IMR-90 (cell line): ENCODE results near the gene IL18R1. TPM values are rescaled to one million over a fixed set of nuclear protein-coding genes. Genes with fewer than 3 reads are reported as not detected.

Experiments used
- ATAC-seq: fragments of 200-7000 bp; cut with Tn5 transposase; 2 replicates; pipeline ENCODE4 v1.9.1; 2020; ENCODE audit warnings: low read depth, mild to moderate bottlenecking, moderate library complexity
- BruUV-seq: library from RNA; stranded (reverse); fragments of 400-500 nt; replicated peaks from 2 replicates; lab custom pipeline; 2021; lab: Mats Ljungman, UMichigan
- CTCF ChIA-PET: fragments of 300-600 bp; formaldehyde crosslinking; extraction: SDS; loops from one replicate; lab custom pipeline; 2021; ENCODE audit warnings: antibody characterized with exemption; lab: Yijun Ruan, JAX
- POLR2A ChIA-PET: fragments of 300-600 bp; sonication (Branson Sonifier 250); formaldehyde crosslinking; loops from one replicate; lab custom pipeline; 2022; ENCODE audit warnings: antibody characterized with exemption; ENCODE audit not compliant: unreplicated experiment; lab: Charles Lee
- DNase-seq: peaks from one replicate; pipeline ENCODE4 v3.0.0; 2013
- H2AFZ ChIP-seq: replicated peaks from 2 replicates; pipeline ENCODE3; 2013; ENCODE audit warnings: low read length, mild to moderate bottlenecking; ENCODE audit not compliant: poor library complexity
- H2AK5ac ChIP-seq: 2 replicates; pipeline ENCODE4 v1.6.1; 2013; ENCODE audit warnings: low read depth, low read length, inconsistent platforms
- H2AK9ac ChIP-seq: replicated peaks from 2 replicates; pipeline ENCODE3; 2013; ENCODE audit warnings: mild to moderate bottlenecking, low read depth, low read length, moderate library complexity; ENCODE audit not compliant: poor library complexity
- H2BK120ac ChIP-seq: 2 replicates; pipeline ENCODE4 v1.6.1; 2013; ENCODE audit warnings: low read depth, low read length, inconsistent platforms
- H2BK15ac ChIP-seq: 3 replicates; pipeline ENCODE4 v1.6.1; 2013; ENCODE audit warnings: low read depth, low read length, inconsistent platforms
- H2BK20ac ChIP-seq: 2 replicates; pipeline ENCODE4 v1.6.1; 2013; ENCODE audit warnings: low read depth, mild to moderate bottlenecking, inconsistent platforms, low read length, moderate library complexity
- H2BK5ac ChIP-seq: 2 replicates; pipeline ENCODE4 v1.6.1; 2013; ENCODE audit warnings: mild to moderate bottlenecking, low read depth, low read length, inconsistent platforms; ENCODE audit not compliant: poor library complexity, severe bottlenecking
- H3K14ac ChIP-seq: replicated peaks from 2 replicates; pipeline ENCODE4 v1.6.1; 2013; ENCODE audit warnings: low read depth, low read length, inconsistent platforms
- H3K18ac ChIP-seq: 2 replicates; pipeline ENCODE4 v1.6.1; 2013; ENCODE audit warnings: low read depth, low read length, control low read depth
- H3K23ac ChIP-seq: 2 replicates; pipeline ENCODE4 v1.6.1; 2013; ENCODE audit warnings: low read depth, low read length, inconsistent platforms
- H3K27ac ChIP-seq: 2 replicates; pipeline ENCODE4 v1.5.1; 2013; ENCODE audit warnings: mild to moderate bottlenecking, control low read depth, low read length; ENCODE audit not compliant: insufficient read depth
- H3K27me3 ChIP-seq: 2 replicates; pipeline ENCODE4 v1.6.1; 2013; ENCODE audit warnings: low read length; ENCODE audit not compliant: control insufficient read depth, insufficient read depth
- H3K36me3 ChIP-seq: 2 replicates; pipeline ENCODE4 v1.6.1; 2013; ENCODE audit warnings: low read length, mixed read lengths; ENCODE audit not compliant: control insufficient read depth, insufficient read depth
- H3K4ac ChIP-seq: 2 replicates; pipeline ENCODE4 v1.6.1; 2013; ENCODE audit warnings: low read depth, low read length, inconsistent platforms
- H3K4me1 ChIP-seq: 2 replicates; pipeline ENCODE4 v1.6.1; 2013; ENCODE audit warnings: low read length, mixed read lengths; ENCODE audit not compliant: control insufficient read depth, insufficient read depth
- H3K4me2 ChIP-seq: 2 replicates; pipeline ENCODE4 v1.6.1; 2013; ENCODE audit warnings: low read depth, mild to moderate bottlenecking, control low read depth, low read length, moderate library complexity
- H3K4me3 ChIP-seq: 2 replicates; pipeline ENCODE4 v1.5.1; 2013; ENCODE audit warnings: low read depth, mild to moderate bottlenecking, control low read depth, low read length, moderate library complexity; ENCODE audit not compliant: insufficient read depth
- H3K56ac ChIP-seq: 2 replicates; pipeline ENCODE4 v1.6.1; 2013; ENCODE audit warnings: low read length, inconsistent platforms; ENCODE audit not compliant: insufficient read depth; ENCODE audit errors: extremely low read depth
- H3K79me1 ChIP-seq, 2 experiments: 2 replicates each; pipeline ENCODE4 v1.6.1; 2013; ENCODE audit warnings: low read length in 2 of 2, inconsistent platforms in 1 of 2, low read depth in 1 of 2
- H3K9ac ChIP-seq: 2 replicates; pipeline ENCODE4 v1.6.1; 2013; ENCODE audit warnings: low read depth, low read length, control low read depth
- H3K9me1 ChIP-seq: 2 replicates; pipeline ENCODE4 v1.6.1; 2013; ENCODE audit warnings: low read length, inconsistent platforms; ENCODE audit not compliant: insufficient read depth
- H3K9me3 ChIP-seq: 2 replicates; pipeline ENCODE4 v1.6.1; 2013; ENCODE audit warnings: low read length; ENCODE audit not compliant: control insufficient read depth, insufficient read depth
- H4K20me1 ChIP-seq: 2 replicates; pipeline ENCODE4 v1.6.1; 2013; ENCODE audit warnings: low read length, inconsistent platforms; ENCODE audit not compliant: insufficient read depth
- H4K5ac ChIP-seq: 2 replicates; pipeline ENCODE4 v1.6.1; 2013; ENCODE audit warnings: mild to moderate bottlenecking, low read depth, low read length, control low read depth
- H4K8ac ChIP-seq, 2 experiments: 2 replicates each; pipeline ENCODE4 v1.6.1; 2013; ENCODE audit warnings: low read depth in 2 of 2, low read length in 2 of 2, control low read depth in 1 of 2, inconsistent platforms in 1 of 2
- H4K91ac ChIP-seq: 2 replicates; pipeline ENCODE4 v1.6.1; 2013; ENCODE audit warnings: low read depth, low read length, inconsistent platforms; ENCODE audit not compliant: insufficient read depth
- BHLHE40 ChIP-seq: fragments of 150-350 bp; IDR thresholded peaks from 2 replicates; pipeline ENCODE4 v1.6.1; 2016; ENCODE audit warnings: mild to moderate bottlenecking, low read depth, low read length
- CEBPB ChIP-seq: IDR thresholded peaks from 2 replicates; pipeline ENCODE4 v1.6.1; 2012; ENCODE audit warnings: low read depth, low read length, improper control_type of control experiment
- CHD1 ChIP-seq: IDR thresholded peaks from 2 replicates; pipeline ENCODE4 v1.6.1; 2012; ENCODE audit warnings: low read depth, low read length, improper control_type of control experiment
- CTCF ChIP-seq: conservative IDR thresholded peaks from 2 replicates; pipeline ENCODE4 v1.5.1; 2012; ENCODE audit warnings: mild to moderate bottlenecking, low read depth, low read length, improper control_type of control experiment
- ELK1 ChIP-seq: fragments of 150-350 bp; IDR thresholded peaks from 2 replicates; pipeline ENCODE4 v1.6.1; 2016; ENCODE audit warnings: low read depth, mild to moderate bottlenecking, low read length, moderate library complexity, borderline replicate concordance
- FOS ChIP-seq: fragments of 150-350 bp; IDR thresholded peaks from 2 replicates; pipeline ENCODE4 v1.6.1; 2016; ENCODE audit warnings: low read depth, low read length
- MAFK ChIP-seq: IDR thresholded peaks from 2 replicates; pipeline ENCODE4 v1.6.1; 2012; ENCODE audit warnings: low read depth, low read length, improper control_type of control experiment
- MAZ ChIP-seq: IDR thresholded peaks from 2 replicates; pipeline ENCODE4 v1.6.1; 2012; ENCODE audit warnings: low read depth, mild to moderate bottlenecking, low read length, improper control_type of control experiment, moderate library complexity, borderline replicate concordance
- MXI1 ChIP-seq: IDR thresholded peaks from 2 replicates; pipeline ENCODE4 v1.6.1; 2012; ENCODE audit warnings: low read depth, mild to moderate bottlenecking, low read length, moderate library complexity, borderline replicate concordance
- NFE2L2 ChIP-seq: fragments of 150-350 bp; IDR thresholded peaks from 2 replicates; pipeline ENCODE4 v1.6.1; 2016; ENCODE audit warnings: low read depth, mild to moderate bottlenecking, low read length
- POLR2A ChIP-seq: IDR thresholded peaks from 2 replicates; pipeline ENCODE4 v1.6.1; 2012; ENCODE audit warnings: mild to moderate bottlenecking, low read depth, low read length
- RAD21 ChIP-seq: IDR thresholded peaks from 2 replicates; pipeline ENCODE4 v1.6.1; 2012; ENCODE audit warnings: low read length, improper control_type of control experiment
- RCOR1 ChIP-seq: IDR thresholded peaks from 2 replicates; pipeline ENCODE4 v1.6.1; 2012; ENCODE audit warnings: mild to moderate bottlenecking, low read length, improper control_type of control experiment; ENCODE audit not compliant: insufficient replicate concordance
- RFX5 ChIP-seq: IDR thresholded peaks from 2 replicates; pipeline ENCODE4 v1.8.0; 2012; ENCODE audit warnings: low read depth, mild to moderate bottlenecking, low read length, moderate library complexity
- SMC3 ChIP-seq: fragments of 150-350 bp; IDR thresholded peaks from 2 replicates; pipeline ENCODE4 v1.6.1; 2016; ENCODE audit warnings: low read depth, mild to moderate bottlenecking, antibody characterized with exemption, low read length, moderate library complexity
- WGBS, 2 experiments: methylation state at CpG; one replicate each; pipeline versions ENCODE4 v1.1.5 to v1.1.7; 2013; ENCODE audit warnings: missing lambda C conversion rate in 2 of 2; ENCODE audit not compliant: insufficient read length in 1 of 2; ENCODE audit errors: extremely low coverage in 2 of 2; 5-methylcytosine and 5-hydroxymethylcytosine counted together
- dilution Hi-C: fragments of 300-500 bp; cut with HindIII; formaldehyde crosslinking; loops from one replicate; pipeline ENCODE4 v1.14.3; 2018; ENCODE audit warnings: low sequenced_read_pairs; ENCODE audit not compliant: unreplicated experiment
- in situ Hi-C: fragments of 300-500 bp; cut with MboI; formaldehyde crosslinking; loops from 3 replicates; pipeline ENCODE4 v1.14.3; 2019; ENCODE audit warnings: low sequenced_read_pairs, inconsistent platforms, mixed read lengths
- intact Hi-C: fragments of 100-400 bp; cut with micrococcal nuclease; formaldehyde crosslinking; loops from 2 replicates; pipeline ENCODE4 v1.10.0; 2022
- polyA plus RNA-seq, 3 experiments: library from polyadenylated mRNA; depleted of rRNA; stranded (reverse); fragments of >200 nt; gene quantifications; 2 replicates each; pipeline ENCODE4 v1.2.3, GENCODE V29; 2012; ENCODE audit warnings: low replicate concordance in 1 of 3
- total RNA-seq: library from RNA; depleted of rRNA; stranded (reverse); fragments of >200 nt; gene quantifications from 2 replicates; pipeline ENCODE4 v1.2.3, GENCODE V29; 2012

IL18R1 gene
- total and polyA plus RNA-seq, 2 of the 4 experiments (the other 2 are of a cell fraction) = 0.18 to 0.24 TPM

GRCh38 chr2:102433973-102434654 lies 78.5 kb downstream of the IL18R1 start:
- Histone ChIP-seq H3K9ac (no peak overlapping the region), H2AK9ac (no peak overlapping the region), H2AFZ (no peak overlapping the region), H2BK5ac (no peak overlapping the region), H3K27me3 (peaks cover 6% of the 10 kb centered on the region), H3K36me3 (no peaks in the 10 kb centered on the region), H3K18ac (no peak overlapping the region), H3K27ac (no peak overlapping the region), H2BK20ac (no peak overlapping the region), H3K79me1 (no peaks in the 10 kb centered on the region), H4K20me1 (no peaks in the 10 kb centered on the region), H3K4me1 (0 out of 2 replicates have a peak, but pooled peaks cover 2% of the 10 kb centered on the region), H2AK5ac (no peak overlapping the region), H2BK15ac (no peak overlapping the region), H3K14ac (no peak overlapping the region), H3K4me2 (no peak overlapping the region), H3K9me1 (no peaks in the 10 kb centered on the region), H2BK120ac (no peak overlapping the region), H4K8ac (no peak overlapping the region), H3K4me3 (no peak overlapping the region), H4K5ac (no peak overlapping the region), H4K91ac (no peak overlapping the region), H3K9me3 (no peaks in the 10 kb centered on the region), H3K23ac (no peak overlapping the region), H3K4ac (no peak overlapping the region), H3K56ac (no peak overlapping the region)
- TF ChIP-seq CTCF = no peak
- no peak for TF ChIP-seq MAZ
- TF ChIP-seq MXI1 = no peak
- no peak for TF ChIP-seq ELK1
- TF ChIP-seq POLR2A = no peak
- no peak for TF ChIP-seq NFE2L2
- TF ChIP-seq BHLHE40 = no peak
- TF ChIP-seq RFX5 = no peak
- no peak for TF ChIP-seq SMC3
- TF ChIP-seq RCOR1 = no peak
- TF ChIP-seq MAFK = no peak
- no peak for TF ChIP-seq CHD1
- no peak for TF ChIP-seq RAD21
- no peak for TF ChIP-seq CEBPB
- no peak for TF ChIP-seq FOS
- BruUV-seq = no TSS peak
- intact Hi-C loops = no loop called here
- ATAC-seq (no peak), DNase-seq (no peak)
- dilution Hi-C loops = no loop called here
- ChIA-PET CTCF (no interaction called here), POLR2A (no interaction called here)
- in situ Hi-C loops = no loop called here
- 79% methylated on average over 3 of the region's 4 CpGs; no CpG with 5 or more reads in 1 of the 2 experiments for WGBS, 2 experiments
